HepG2 (cell line): ENCODE results near the gene IL11RA.

Experiments
- EZH2 ChIP-seq: conservative IDR thresholded peaks from 2 replicates; pipeline ENCODE4 v1.6.1; 2012; ENCODE audit warnings: mild to moderate bottlenecking, low read depth, low read length, moderate library complexity
- GPN1 ChIP-seq: sonication (generic); formaldehyde crosslinking; IDR thresholded peaks from 2 replicates; pipeline ENCODE4 v1.5.1; 2020; ENCODE audit warnings: missing genetic modification reagents, borderline replicate concordance
- TF ChIP-seq, protein P1 (sequence below), 2 experiments: sonication (generic) in 1 of 2; formaldehyde crosslinking in 1 of 2; IDR thresholded peaks; 2 replicates each; pipeline versions ENCODE4 v1.5.1 to v1.6.1; 2011 to 2020; ENCODE audit warnings: borderline replicate concordance in 1 of 2, low read depth in 1 of 2, low read length in 1 of 2, mild to moderate bottlenecking in 1 of 2, missing genetic modification reagents in 1 of 2, moderate library complexity in 1 of 2

DNA sequence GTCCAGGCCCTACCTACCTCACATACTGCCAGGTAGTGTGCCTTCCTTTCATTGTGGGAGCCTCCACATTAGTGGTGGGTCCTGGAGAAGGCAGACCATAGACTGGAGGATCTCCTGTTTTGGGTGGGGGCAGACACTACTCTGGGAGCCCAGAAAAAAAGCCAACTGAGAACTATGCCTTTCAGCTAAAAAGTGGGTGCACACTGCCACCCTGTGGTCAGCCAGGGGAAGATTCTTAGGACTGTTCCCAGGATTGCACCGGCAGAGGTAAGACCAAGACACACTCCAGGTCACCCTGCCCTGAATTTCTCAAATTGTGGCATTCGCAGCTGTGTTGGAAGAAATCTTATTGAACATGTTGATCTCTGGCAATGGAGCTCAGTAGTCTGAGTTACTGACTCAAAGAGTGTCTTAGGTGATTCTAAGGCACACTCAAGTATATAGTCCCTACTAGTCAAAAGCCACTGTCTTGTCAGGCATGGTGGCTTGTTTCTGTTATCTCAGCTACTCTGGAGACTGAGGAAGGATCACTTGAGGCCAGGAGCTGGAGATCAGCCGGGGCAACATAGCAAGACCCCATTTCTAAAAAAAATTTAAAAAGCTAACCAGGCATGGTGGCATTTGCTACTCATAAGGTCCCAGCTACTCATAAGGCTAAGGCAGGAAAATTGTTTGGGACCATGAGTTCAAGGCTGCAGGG is 18.0 kb upstream of the IL11RA start:
- TF ChIP-seq, protein P1, sequence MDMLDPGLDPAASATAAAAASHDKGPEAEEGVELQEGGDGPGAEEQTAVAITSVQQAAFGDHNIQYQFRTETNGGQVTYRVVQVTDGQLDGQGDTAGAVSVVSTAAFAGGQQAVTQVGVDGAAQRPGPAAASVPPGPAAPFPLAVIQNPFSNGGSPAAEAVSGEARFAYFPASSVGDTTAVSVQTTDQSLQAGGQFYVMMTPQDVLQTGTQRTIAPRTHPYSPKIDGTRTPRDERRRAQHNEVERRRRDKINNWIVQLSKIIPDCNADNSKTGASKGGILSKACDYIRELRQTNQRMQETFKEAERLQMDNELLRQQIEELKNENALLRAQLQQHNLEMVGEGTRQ (IDR thresholded peaks at IDR 0.05; ENCODE audit: low read depth, low read length): no peak
- TF ChIP-seq, protein P1 (CRISPR knock-in tag; IDR thresholded peaks at IDR 0.05; ENCODE audit: borderline replicate concordance): no peak
- TF ChIP-seq GPN1 (CRISPR knock-in tag): no peak
- no peak for TF ChIP-seq EZH2
